ENCODE measurements around the gene TAF6. TPM values are rescaled to one million over a fixed set of nuclear protein-coding genes. Genes with fewer than 3 reads are reported as not detected.

TAF6 gene
- total RNA-seq, 2 donors from 2014 or later = 28.7 to 33.1 TPM

DNA sequence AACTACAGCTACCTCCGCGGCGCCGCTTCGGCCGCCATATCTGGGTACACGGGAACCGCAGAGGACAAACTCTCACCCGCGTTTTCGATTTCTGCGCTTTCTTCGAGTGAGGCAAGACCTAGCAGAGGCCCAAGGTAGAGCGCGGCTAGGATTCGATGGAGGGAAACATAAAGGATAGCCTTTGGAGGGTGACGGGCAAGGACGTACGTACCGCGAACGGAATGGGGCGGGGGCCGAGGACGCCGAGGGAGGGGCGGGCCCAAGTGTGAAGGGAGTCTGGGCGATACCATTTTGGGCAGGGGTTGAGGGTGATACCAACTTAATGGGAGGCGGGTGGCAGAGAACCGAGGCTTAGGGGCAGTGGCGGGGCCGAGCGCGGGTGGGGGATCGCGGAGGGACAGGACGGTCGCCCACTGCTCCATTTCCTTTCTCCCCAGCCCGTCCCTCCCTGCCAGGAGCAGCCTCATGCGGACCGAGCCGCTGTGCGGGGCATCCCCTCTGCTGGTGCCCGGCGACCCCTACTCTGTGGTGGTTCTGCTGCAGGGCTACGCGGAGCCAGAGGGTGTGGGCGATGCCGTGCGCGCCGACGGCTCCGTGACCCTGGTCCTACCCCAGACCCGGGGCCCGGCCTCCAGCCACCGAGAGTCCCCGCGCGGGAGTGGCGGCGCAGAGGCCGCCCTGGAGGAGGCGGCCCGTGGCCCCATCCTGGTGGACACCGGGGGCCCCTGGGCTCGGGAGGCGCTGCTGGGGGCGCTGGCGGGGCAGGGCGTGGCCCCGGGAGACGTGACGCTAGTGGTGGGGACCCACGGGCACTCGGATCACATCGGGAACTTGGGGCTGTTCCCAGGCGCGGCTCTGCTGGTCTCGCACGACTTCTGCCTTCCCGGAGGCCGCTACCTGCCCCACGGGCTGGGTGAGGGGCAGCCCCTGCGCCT is 8.0 kb upstream of the TAF6 start, which contains the start of gene MBLAC1:
Gene MBLAC1, plus strand, starts transcription at position 37 of the 935 bp plus-strand sequence. Its CDS starts 429 bp downstream, at position 466.
- peak; percentile 70 for ATAC-seq
- intact Hi-C loops (cut with DNase I, micrococcal nuclease) = no loop called here

GRCh38 chr7:100126239-100126930 is 7.2 kb upstream of the TAF6 start:
- ATAC-seq = peak; percentile 27
- intact Hi-C loops (cut with DNase I, micrococcal nuclease) = no loop called here
- DNase-seq = no peak

More for the DNA sequence above, 8.0 kb upstream of the TAF6 start, which contains the start of gene MBLAC1:
- DNase-seq = peak; percentile 91 to 96

GRCh38 chr7:100124301-100125230 is 5.4 kb upstream of the TAF6 start:
- peak; percentile 46 to 58 for DNase-seq
- peak; percentile 50 for ATAC-seq
- intact Hi-C loops (cut with DNase I, micrococcal nuclease) = no loop called here

GRCh38 chr7:100122568-100122967 is 3.4 kb upstream of the TAF6 start:
- intact Hi-C loops (cut with DNase I, micrococcal nuclease) = no loop called here
- ATAC-seq (no peak), DNase-seq (no peak)

DNA sequence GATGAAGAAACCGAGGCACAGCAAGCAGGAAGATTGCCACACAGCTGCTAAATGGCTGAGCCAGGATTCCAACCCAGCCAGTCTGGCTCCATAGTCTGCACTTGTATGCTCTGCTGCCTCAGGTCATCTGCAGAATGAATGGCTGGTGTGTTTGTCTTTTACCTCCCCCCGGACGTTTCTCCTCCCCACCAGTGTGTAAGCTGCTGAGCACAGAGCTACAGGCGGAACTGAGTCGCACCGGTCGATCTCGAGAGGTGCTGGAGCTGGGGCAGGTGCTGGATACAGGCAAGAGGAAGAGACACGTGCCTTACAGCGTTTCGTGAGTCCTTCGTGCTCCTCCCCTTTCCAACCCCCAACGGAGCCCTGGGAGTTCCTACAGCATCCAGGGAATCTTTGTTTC is 2.9 kb upstream of the TAF6 start:
- intact Hi-C loops (cut with DNase I, micrococcal nuclease) = no loop called here
- ATAC-seq (no peak), DNase-seq (no peak)

DNA sequence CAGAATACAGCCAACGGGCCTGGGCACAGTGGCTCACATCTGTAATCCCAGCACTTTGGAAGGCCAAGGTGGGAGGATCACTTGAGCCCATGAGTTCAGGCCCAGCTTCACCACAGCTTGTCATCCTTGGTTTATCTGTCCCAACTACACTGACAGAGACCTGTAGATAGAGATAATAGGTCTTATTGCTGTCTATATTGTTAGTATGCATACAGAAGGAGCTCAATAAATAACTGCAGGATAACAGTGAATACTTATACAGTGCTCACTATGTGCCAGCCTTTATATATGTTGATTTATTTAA is 1.5 kb upstream of the TAF6 start:
- intact Hi-C loops (cut with DNase I, micrococcal nuclease) = no loop called here
- DNase-seq (no peak), ATAC-seq (no peak)

- ATAC-seq (peak; percentile 9), DNase-seq (peak; percentile 57 to 58)
- intact Hi-C loops (cut with DNase I, micrococcal nuclease) = no loop called here
Measured at GRCh38 chr7:100119970-100120732, 993 bp upstream of the TAF6 start.

DNA sequence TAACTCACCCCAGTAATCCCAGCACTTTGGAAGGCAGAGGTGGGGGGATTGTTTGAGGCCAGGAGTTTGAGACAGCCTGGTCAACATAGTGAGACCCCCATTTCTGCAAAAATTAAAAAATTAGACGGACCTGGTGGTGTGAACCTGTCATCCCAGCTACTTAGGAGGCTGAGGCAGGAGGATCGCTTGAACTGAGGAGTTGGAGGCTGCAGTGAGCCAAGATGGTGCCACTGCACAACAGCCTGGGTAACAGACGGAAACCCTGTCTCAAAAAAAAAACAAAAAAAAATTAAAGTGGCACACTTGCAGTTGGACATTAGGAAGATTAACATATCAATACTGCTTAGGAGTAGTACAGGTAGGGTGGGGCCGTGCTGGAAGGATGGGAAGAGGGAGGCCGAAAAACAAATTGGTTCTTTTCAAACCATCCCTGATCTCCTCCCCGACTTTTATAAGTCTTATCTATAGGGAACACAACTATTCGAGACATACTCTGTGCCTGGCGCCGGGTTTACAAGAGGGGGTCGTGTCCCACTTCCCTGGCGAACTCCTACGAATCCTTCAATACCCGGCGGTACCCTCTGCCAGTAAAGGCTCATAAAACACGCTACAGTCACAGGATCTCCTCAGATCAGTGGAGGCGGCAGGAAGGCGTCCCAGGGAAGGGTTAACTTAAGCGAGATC is 628 bp downstream of the TAF6 start:
- no peak for ATAC-seq
- no peak for DNase-seq
- intact Hi-C loops (cut with DNase I, micrococcal nuclease) = no loop called here

DNA sequence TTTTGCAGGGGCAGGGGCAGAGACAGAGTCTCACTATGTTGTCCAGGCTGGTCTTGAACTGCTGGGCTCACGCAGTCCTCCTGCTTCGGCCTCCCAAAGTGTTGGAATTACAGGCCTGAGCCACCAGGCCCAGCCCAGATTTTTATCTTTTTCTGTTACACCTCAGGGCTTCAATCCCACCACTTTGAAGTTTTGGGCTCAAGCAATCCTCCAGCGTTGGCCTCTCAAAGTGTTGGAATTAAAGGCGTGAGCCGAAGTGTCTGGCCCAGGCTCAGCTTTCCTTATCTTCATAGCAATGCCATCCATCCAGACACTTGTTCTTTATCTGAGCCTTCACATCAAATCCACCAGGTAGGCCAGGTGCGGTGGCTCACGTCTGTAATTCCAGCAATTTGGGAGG is 4.1 kb downstream of the TAF6 start:
- intact Hi-C loops (cut with DNase I, micrococcal nuclease) = no loop called here
- no peak for ATAC-seq
- no peak for DNase-seq

- intact Hi-C loops (cut with DNase I, micrococcal nuclease) = no loop called here
- DNase-seq (no peak), ATAC-seq (no peak)
Measured at GRCh38 chr7:100111914-100112313, 7.2 kb downstream of the TAF6 start.

- ATAC-seq = no peak
- intact Hi-C loops (cut with DNase I, micrococcal nuclease) = no loop called here
- no peak for DNase-seq
Measured at GRCh38 chr7:100111156-100111555, 8.0 kb downstream of the TAF6 start.

- ATAC-seq (peak; percentile 27), DNase-seq (no peak)
- intact Hi-C loops (cut with DNase I, micrococcal nuclease) = no loop called here
Measured at GRCh38 chr7:100109521-100110163, 9.5 kb downstream of the TAF6 start.

- DNase-seq (no peak), ATAC-seq (no peak)
- intact Hi-C loops (cut with DNase I, micrococcal nuclease) = no loop called here
Measured at GRCh38 chr7:100107890-100108289, 11.3 kb downstream of the TAF6 start.

DNA sequence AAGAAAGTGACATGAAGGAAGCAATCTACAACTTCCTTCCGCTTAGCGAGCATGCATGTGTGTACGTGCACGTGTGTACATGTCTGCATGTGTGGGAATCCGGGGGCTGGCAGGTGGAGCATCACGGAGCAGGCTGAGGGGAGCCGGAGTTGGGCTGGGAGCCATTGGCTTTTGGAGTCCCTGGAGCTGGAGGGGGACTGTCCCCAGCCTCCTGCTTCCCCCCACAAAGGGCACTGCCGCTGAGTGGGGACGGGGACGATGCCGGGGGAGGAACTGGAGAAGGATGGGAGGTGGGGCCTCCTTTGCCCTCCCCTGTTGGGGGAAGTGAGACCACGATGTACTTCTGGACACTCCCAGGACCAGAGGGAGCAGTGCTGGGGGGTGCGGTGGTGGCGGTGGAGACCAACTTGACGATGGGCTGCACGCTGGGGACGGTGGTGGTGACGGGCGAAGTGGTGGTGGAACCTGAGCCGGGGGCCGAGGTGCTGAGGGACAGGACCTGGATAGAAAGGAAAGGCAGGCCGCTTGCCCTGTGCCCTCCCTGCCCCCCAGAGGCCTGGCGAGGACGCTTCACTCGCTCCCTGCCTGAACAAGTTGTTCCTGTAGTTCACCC is 11.9 kb downstream of the TAF6 start:
- DNase-seq (no peak), ATAC-seq (no peak)
- intact Hi-C loops (cut with DNase I, micrococcal nuclease) = no loop called here

DNA sequence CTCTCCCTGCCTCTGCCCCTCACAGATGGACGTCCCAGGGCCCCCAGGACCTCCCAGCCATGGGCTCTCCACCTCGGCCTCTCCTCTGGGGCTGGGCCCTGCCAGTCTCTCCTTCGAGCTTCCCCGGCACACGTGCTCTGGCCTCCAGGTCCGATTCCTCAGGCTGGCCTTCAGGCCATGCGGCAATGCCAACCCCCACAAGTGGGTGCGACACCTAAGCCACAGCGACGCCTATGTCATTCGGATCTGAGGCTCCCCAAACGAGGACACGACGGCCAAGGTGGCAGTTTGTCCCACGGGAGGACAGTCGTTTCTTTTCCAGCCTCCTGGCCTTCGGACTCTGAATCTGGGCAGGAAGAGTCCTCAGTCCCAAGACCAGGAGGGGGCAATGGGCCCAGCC is 12.5 kb downstream of the TAF6 start:
- ATAC-seq (no peak), DNase-seq (no peak)

GRCh38 chr7:100105534-100105933 is 13.6 kb downstream of the TAF6 start:
- intact Hi-C loops (cut with DNase I, micrococcal nuclease) = no loop called here
- ATAC-seq = no peak
- DNase-seq = no peak

More for the DNA sequence above, 12.5 kb downstream of the TAF6 start:
- intact Hi-C loops (cut with DNase I, micrococcal nuclease) = no loop called here

Measured in left colon (tissue), 2 donors.